ENCODE measurements around the gene ANKMY2. TPM values are rescaled to one million over a fixed set of nuclear protein-coding genes. Genes with fewer than 3 reads are reported as not detected.

Gene ANKMY2
- total RNA-seq, 1 donor from 2014 or later = 13.9 TPM

- H3K4me1 ChIP-seq = no peaks in the 10 kb centered on the region
- H3K4me3 ChIP-seq = no peak overlapping the region
- TF ChIP-seq CTCF (IDR thresholded peaks at IDR 0.05) = no peak
- no peaks in the 10 kb centered on the region for H3K9me3 ChIP-seq
- no peaks in the 10 kb centered on the region for H3K36me3 ChIP-seq
- no peak overlapping the region for H3K27ac ChIP-seq
- DNase-seq = no peak
- intact Hi-C loops (cut with DNase I) = no loop called here
- no peak for ATAC-seq
- no peaks in the 10 kb centered on the region for H3K27me3 ChIP-seq (ENCODE audit: low read depth)
Observed at GRCh38 chr7:16579216-16579615, 66.3 kb downstream of the ANKMY2 start.

- Histone ChIP-seq H3K4me1 (no peaks in the 10 kb centered on the region), H3K4me3 (no peak overlapping the region), H3K27me3 (ENCODE audit: low read depth) (no peaks in the 10 kb centered on the region), H3K36me3 (no peaks in the 10 kb centered on the region), H3K9me3 (no peaks in the 10 kb centered on the region), H3K27ac (no peak overlapping the region)
- no peak for DNase-seq
- no peak for TF ChIP-seq CTCF (IDR thresholded peaks at IDR 0.05)
- intact Hi-C loops (cut with DNase I) = no loop called here
- no peak for ATAC-seq
Observed at GRCh38 chr7:16571941-16572340, 73.6 kb downstream of the ANKMY2 start.

- Histone ChIP-seq H3K9me3 (no peaks in the 10 kb centered on the region), H3K4me1 (no peaks in the 10 kb centered on the region), H3K4me3 (no peak overlapping the region), H3K27ac (no peak overlapping the region), H3K36me3 (no peaks in the 10 kb centered on the region), H3K27me3 (ENCODE audit: low read depth) (no peaks in the 10 kb centered on the region)
- DNase-seq (no peak), ATAC-seq (peak; percentile 61 to 76)
- intact Hi-C loops (cut with DNase I) = loop anchor here (10.0 kb wide), 1 partner anchor 490 kb away; no protein-coding TSS in a partner anchor
- TF ChIP-seq CTCF (IDR thresholded peaks at IDR 0.05) = peak; percentile 79
Observed at GRCh38 chr7:16564909-16565426, 80.6 kb downstream of the ANKMY2 start.

GRCh38 chr7:16564023-16564380, 81.6 kb downstream of the ANKMY2 start:
- no peak overlapping the region for H3K4me3 ChIP-seq
- intact Hi-C loops (cut with DNase I) = loop anchor here (10.0 kb wide), 1 partner anchor 489 kb away; no protein-coding TSS in a partner anchor
- H3K27me3 ChIP-seq (ENCODE audit: low read depth) = no peaks in the 10 kb centered on the region
- no peaks in the 10 kb centered on the region for H3K4me1 ChIP-seq
- DNase-seq (no peak), ATAC-seq (no peak)
- no peaks in the 10 kb centered on the region for H3K9me3 ChIP-seq
- H3K36me3 ChIP-seq = no peaks in the 10 kb centered on the region
- TF ChIP-seq CTCF (IDR thresholded peaks at IDR 0.05) = no peak
- no peak overlapping the region for H3K27ac ChIP-seq

GRCh38 chr7:16563281-16564022, 82.1 kb downstream of the ANKMY2 start:
- H3K27ac ChIP-seq = no peak overlapping the region
- H3K27me3 ChIP-seq (ENCODE audit: low read depth) = no peaks in the 10 kb centered on the region
- TF ChIP-seq CTCF (IDR thresholded peaks at IDR 0.05) = no peak
- peak overlapping the region; percentile 7 for H3K4me3 ChIP-seq
- no peaks in the 10 kb centered on the region for H3K9me3 ChIP-seq
- H3K4me1 ChIP-seq = no peaks in the 10 kb centered on the region
- H3K36me3 ChIP-seq = no peaks in the 10 kb centered on the region
- intact Hi-C loops (cut with DNase I) = loop anchor here (10.0 kb wide), 1 partner anchor 489 kb away; no protein-coding TSS in a partner anchor
- DNase-seq (no peak), ATAC-seq (no peak)
